SKM-1 (cell line): ENCODE results near the gene CYTH3.
"Not testable (repeated sequence)": the region's sequence is repeated elsewhere in the genome, so short reads cannot be mapped to it uniquely, and the experiment has no call there.

Source experiments
- DNase-seq: peaks from one replicate; lab custom pipeline; 2025; ENCODE audit not compliant: unreplicated experiment; lab: John Stamatoyannopoulos, UW

CYTH3 gene

GRCh38 chr7:6200971-6201370, 71.5 kb downstream of the CYTH3 start:
- no peak for DNase-seq

GRCh38 chr7:6198689-6199595, 73.5 kb downstream of the CYTH3 start:
- no peak for DNase-seq

GRCh38 chr7:6197801-6198551, 74.4 kb downstream of the CYTH3 start:
- no peak for DNase-seq

GRCh38 chr7:6193709-6194108, 78.7 kb downstream of the CYTH3 start:
- no peak for DNase-seq

GRCh38 chr7:6190563-6190962, 81.9 kb downstream of the CYTH3 start:
- DNase-seq = not testable (repeated sequence)

GRCh38 chr7:6188389-6188788, 84.0 kb downstream of the CYTH3 start:
- DNase-seq = no peak

GRCh38 chr7:6186577-6186976, 85.8 kb downstream of the CYTH3 start:
- no peak for DNase-seq

- no peak for DNase-seq
Observed at GRCh38 chr7:6182993-6183392, 89.4 kb downstream of the CYTH3 start.

- DNase-seq = peak; percentile 13
Observed at GRCh38 chr7:6181136-6181535, 91.3 kb downstream of the CYTH3 start.

- no peak for DNase-seq
Observed at GRCh38 chr7:6180344-6180725, 92.1 kb downstream of the CYTH3 start.

GRCh38 chr7:6179620-6180343, 92.6 kb downstream of the CYTH3 start:
- DNase-seq = no peak

GRCh38 chr7:6178298-6179029, 94.0 kb downstream of the CYTH3 start:
- DNase-seq = no peak

GRCh38 chr7:6175645-6176044, 96.8 kb downstream of the CYTH3 start:
- DNase-seq = peak; percentile 84

- no peak for DNase-seq
Observed at GRCh38 chr7:6172910-6173295, 99.5 kb downstream of the CYTH3 start.

- no peak for DNase-seq
Observed at GRCh38 chr7:6172224-6172909, 100.1 kb downstream of the CYTH3 start.

GRCh38 chr7:6171532-6172223, 100.7 kb downstream of the CYTH3 start:
- no peak for DNase-seq

GRCh38 chr7:6170571-6171531, 101.6 kb downstream of the CYTH3 start:
- DNase-seq = no peak

- no peak for DNase-seq
Observed at GRCh38 chr7:6169805-6170520, 102.5 kb downstream of the CYTH3 start.
